OCI-LY1 (cell line): Measurements from ENCODE around the gene FLII.

Source experiments
- H2AFZ ChIP-seq: fragments of 200-600 bp; sonication (generic), shearing (Covaris generic); 2 replicates; pipeline ENCODE4 v1.6.0; 2014; ENCODE audit warnings: antibody characterized with exemption, mild to moderate bottlenecking, low read length
- H3F3A ChIP-seq: fragments of 200-600 bp; sonication (generic), shearing (Covaris generic); 2 replicates; pipeline ENCODE4 v1.6.0; 2014; ENCODE audit warnings: mild to moderate bottlenecking, antibody characterized with exemption, low read length, moderate library complexity; ENCODE audit not compliant: insufficient read depth
- H3K27ac ChIP-seq: fragments of 200-600 bp; sonication (generic); 2 replicates; pipeline ENCODE4 v1.5.1; 2014; ENCODE audit warnings: low read length, mixed run types, mild to moderate bottlenecking, low read depth; ENCODE audit not compliant: poor library complexity, severe bottlenecking
- H3K27me3 ChIP-seq: fragments of 200-600 bp; sonication (generic); 2 replicates; pipeline ENCODE4 v1.6.0; 2014; ENCODE audit warnings: antibody characterized with exemption, mild to moderate bottlenecking, low read length, moderate library complexity; ENCODE audit not compliant: insufficient read depth
- H3K36me3 ChIP-seq: fragments of 200-600 bp; sonication (generic); 2 replicates; pipeline ENCODE4 v1.6.1; 2014; ENCODE audit warnings: mild to moderate bottlenecking, antibody characterized with exemption, low read length, moderate library complexity, mixed read lengths; ENCODE audit not compliant: insufficient read depth
- H3K4me1 ChIP-seq: fragments of 200-600 bp; sonication (generic); 2 replicates; pipeline ENCODE4 v1.5.1; 2014; ENCODE audit warnings: mild to moderate bottlenecking, low read length, moderate library complexity; ENCODE audit not compliant: insufficient read depth, severe bottlenecking
- H3K4me2 ChIP-seq: fragments of 200-600 bp; sonication (generic), shearing (Covaris generic); 2 replicates; pipeline ENCODE4 v1.6.1; 2014; ENCODE audit warnings: low read length
- H3K4me3 ChIP-seq: fragments of 200-600 bp; sonication (generic); 2 replicates; pipeline ENCODE4 v1.5.1; 2014; ENCODE audit warnings: low read length, low read depth, mild to moderate bottlenecking, mixed read lengths; ENCODE audit not compliant: poor library complexity, severe bottlenecking
- H3K79me2 ChIP-seq: fragments of 200-600 bp; shearing (Covaris generic); 2 replicates; pipeline ENCODE4 v1.6.1; 2016; ENCODE audit warnings: mixed run types, low read length, mixed read lengths; ENCODE audit not compliant: insufficient read depth
- H3K9ac ChIP-seq: fragments of 200-600 bp; sonication (generic), shearing (Covaris generic); 2 replicates; pipeline ENCODE4 v1.6.1; 2014; ENCODE audit warnings: mild to moderate bottlenecking, low read length, mixed read lengths
- H3K9me2 ChIP-seq: fragments of 200-600 bp; sonication (generic), shearing (Covaris generic); 2 replicates; pipeline ENCODE4 v1.6.1; 2014; ENCODE audit warnings: low read depth, mild to moderate bottlenecking, low read length, mixed read lengths
- H3K9me3 ChIP-seq: fragments of 200-600 bp; shearing (Covaris generic); 2 replicates; pipeline ENCODE4 v1.6.1; 2014; ENCODE audit warnings: low read length, mixed read lengths
- H4K20me1 ChIP-seq: fragments of 200-600 bp; sonication (generic), shearing (Covaris generic); 2 replicates; pipeline ENCODE4 v1.6.0; 2016; ENCODE audit warnings: mild to moderate bottlenecking, low read length; ENCODE audit not compliant: insufficient read depth
- EZH2 ChIP-seq: fragments of 200-600 bp; sonication (generic), shearing (Covaris generic); IDR thresholded peaks from 2 replicates; pipeline ENCODE4 v1.8.0; 2017; ENCODE audit warnings: borderline replicate concordance, mixed run types, mild to moderate bottlenecking, antibody characterized with exemption, low read length, moderate library complexity, mixed read lengths
- TF ChIP-seq, protein P1 (sequence below): fragments of 200-600 bp; sonication (generic), shearing (Covaris generic); IDR thresholded peaks from 2 replicates; pipeline ENCODE4 v1.5.1; 2017; ENCODE audit warnings: mild to moderate bottlenecking, antibody characterized with exemption, low read length, moderate library complexity, mixed read lengths

FLII gene

DNA sequence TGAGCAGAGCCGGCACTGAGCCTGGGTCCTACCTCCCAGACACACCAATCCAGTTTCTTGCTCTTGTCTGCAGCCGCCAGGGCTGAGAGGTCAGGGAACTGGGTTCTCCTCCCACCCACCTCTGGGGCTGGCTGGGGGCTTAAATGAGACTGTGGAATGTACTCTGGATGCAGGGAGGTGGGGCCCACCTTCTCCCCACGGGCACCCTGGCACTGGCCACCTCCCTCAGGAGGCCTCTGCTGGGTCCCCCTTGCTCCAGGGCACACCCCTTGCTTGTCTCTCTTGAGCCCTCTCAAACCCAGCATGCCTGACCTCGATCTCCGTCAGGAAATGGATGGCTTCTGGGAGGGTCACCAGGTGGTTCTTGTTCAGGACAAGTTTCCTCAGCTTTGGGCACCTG is 6.4 kb downstream of the FLII start:
- no peaks in the 10 kb centered on the region for H3F3A ChIP-seq
- no peaks in the 10 kb centered on the region for H4K20me1 ChIP-seq

DNA sequence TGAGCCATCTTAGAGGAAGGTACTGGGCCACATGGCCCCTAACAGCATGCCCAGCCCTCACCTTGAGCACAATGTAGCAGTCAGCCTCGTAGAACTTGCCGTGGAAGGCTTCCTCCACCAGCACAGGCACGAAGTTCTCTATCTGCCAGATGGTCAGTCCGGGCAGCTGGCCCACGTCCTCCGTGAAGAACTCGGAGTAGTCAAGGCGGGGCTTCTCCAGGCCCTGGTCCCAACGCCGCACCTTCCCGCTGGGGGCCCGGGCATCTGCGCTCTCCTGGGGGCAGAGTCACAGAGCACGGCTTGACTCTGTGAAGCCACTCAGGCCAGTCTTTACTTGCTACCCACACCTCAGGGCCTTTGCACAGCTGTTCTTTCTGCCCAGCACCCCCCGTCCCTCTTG is 7.3 kb downstream of the FLII start:
- Histone ChIP-seq H3K4me1 (no peaks in the 10 kb centered on the region), H4K20me1 (no peaks in the 10 kb centered on the region), H3K27me3 (no peaks in the 10 kb centered on the region), H3K36me3 (peaks cover 74% of the 10 kb centered on the region), H3K79me2 (no peaks in the 10 kb centered on the region), H3K9me3 (no peaks in the 10 kb centered on the region), H3K27ac (no peak overlapping the region), H3K9ac (no peak overlapping the region), H3K9me2 (no peaks in the 10 kb centered on the region), H3F3A (no peaks in the 10 kb centered on the region), H2AFZ (no peak overlapping the region), H3K4me3 (no peak overlapping the region), H3K4me2 (no peak overlapping the region)
- TF ChIP-seq EZH2 = no peak
- TF ChIP-seq, protein P1, sequence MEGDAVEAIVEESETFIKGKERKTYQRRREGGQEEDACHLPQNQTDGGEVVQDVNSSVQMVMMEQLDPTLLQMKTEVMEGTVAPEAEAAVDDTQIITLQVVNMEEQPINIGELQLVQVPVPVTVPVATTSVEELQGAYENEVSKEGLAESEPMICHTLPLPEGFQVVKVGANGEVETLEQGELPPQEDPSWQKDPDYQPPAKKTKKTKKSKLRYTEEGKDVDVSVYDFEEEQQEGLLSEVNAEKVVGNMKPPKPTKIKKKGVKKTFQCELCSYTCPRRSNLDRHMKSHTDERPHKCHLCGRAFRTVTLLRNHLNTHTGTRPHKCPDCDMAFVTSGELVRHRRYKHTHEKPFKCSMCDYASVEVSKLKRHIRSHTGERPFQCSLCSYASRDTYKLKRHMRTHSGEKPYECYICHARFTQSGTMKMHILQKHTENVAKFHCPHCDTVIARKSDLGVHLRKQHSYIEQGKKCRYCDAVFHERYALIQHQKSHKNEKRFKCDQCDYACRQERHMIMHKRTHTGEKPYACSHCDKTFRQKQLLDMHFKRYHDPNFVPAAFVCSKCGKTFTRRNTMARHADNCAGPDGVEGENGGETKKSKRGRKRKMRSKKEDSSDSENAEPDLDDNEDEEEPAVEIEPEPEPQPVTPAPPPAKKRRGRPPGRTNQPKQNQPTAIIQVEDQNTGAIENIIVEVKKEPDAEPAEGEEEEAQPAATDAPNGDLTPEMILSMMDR = no peak

More for the DNA sequence above, 6.4 kb downstream of the FLII start:
- peaks cover 67% of the 10 kb centered on the region; the same call in 1 of the 2 replicates for H3K36me3 ChIP-seq
- no peak overlapping the region for H3K4me2 ChIP-seq
- H3K9me3 ChIP-seq = no peaks in the 10 kb centered on the region
- H3K79me2 ChIP-seq = no peaks in the 10 kb centered on the region
- no peak overlapping the region for H3K27ac ChIP-seq
- H3K27me3 ChIP-seq = no peaks in the 10 kb centered on the region
- no peak overlapping the region for H3K9ac ChIP-seq
- no peak overlapping the region for H3K4me3 ChIP-seq
- TF ChIP-seq, protein P1 = no peak
- TF ChIP-seq EZH2 = no peak
- no peaks in the 10 kb centered on the region for H3K9me2 ChIP-seq
- H2AFZ ChIP-seq = no peak overlapping the region
- peaks cover 4% of the 10 kb centered on the region for H3K4me1 ChIP-seq

DNA sequence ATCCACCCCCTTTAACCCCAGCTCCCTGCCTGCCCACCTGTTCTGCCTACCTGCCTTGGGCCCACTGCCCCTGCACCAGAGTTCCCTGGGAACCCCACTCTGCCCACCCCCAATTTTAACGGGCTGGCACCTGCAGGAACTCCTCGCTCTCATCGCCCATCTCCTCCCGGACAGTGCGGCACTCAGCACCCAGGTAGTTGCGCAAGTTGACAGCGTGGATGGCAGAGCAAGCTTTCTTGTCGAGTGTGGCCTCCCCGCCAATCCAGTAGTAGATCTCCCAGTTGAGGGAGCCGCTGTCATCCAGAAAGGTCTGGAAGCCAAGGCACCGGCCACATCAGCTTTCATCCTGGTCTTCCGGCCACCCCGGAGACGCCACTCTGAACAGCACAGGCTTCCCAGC is 7.8 kb downstream of the FLII start:
- H3F3A ChIP-seq = no peaks in the 10 kb centered on the region
- H3K27me3 ChIP-seq = no peaks in the 10 kb centered on the region
- no peak overlapping the region for H3K9ac ChIP-seq
- H3K9me2 ChIP-seq = no peaks in the 10 kb centered on the region
- TF ChIP-seq, protein P1 = no peak
- TF ChIP-seq EZH2 = no peak
- H3K36me3 ChIP-seq = peaks cover 79% of the 10 kb centered on the region
- no peak overlapping the region for H3K4me2 ChIP-seq
- no peaks in the 10 kb centered on the region for H3K79me2 ChIP-seq
- no peak overlapping the region for H3K27ac ChIP-seq
- no peak overlapping the region for H2AFZ ChIP-seq
- no peaks in the 10 kb centered on the region for H3K4me1 ChIP-seq
- H3K4me3 ChIP-seq = no peak overlapping the region
- H4K20me1 ChIP-seq = no peaks in the 10 kb centered on the region
- H3K9me3 ChIP-seq = no peaks in the 10 kb centered on the region
